ENCODE data around the gene FBXO45. TPM values are rescaled to one million over a fixed set of nuclear protein-coding genes. Genes with fewer than 3 reads are reported as not detected.
A peak's percentile ranks its signal among the peaks of the same experiment; 100 is the strongest.

FBXO45 gene
- total RNA-seq, 1 experiment from 2014 or later, result 16.0 TPM

- intact Hi-C loops (cut with micrococcal nuclease), result loop anchor here (1.0 kb wide), 1 partner anchor 54 kb away; no protein-coding TSS in a partner anchor
- BruUV-seq (replicated peaks), result TSS peak; percentile 65
- Mint-ChIP-seq H3K4me1 (ENCODE audit: insufficient read depth, unreplicated experiment) (peaks cover 8% of the 10 kb centered on the region), H3K27me3 (ENCODE audit: insufficient read depth, unreplicated experiment) (no peaks in the 10 kb centered on the region), H3K27ac (ENCODE audit: low read depth, unreplicated experiment) (peak overlapping the region; percentile 93), H3K9me3 (ENCODE audit: unreplicated experiment) (no peaks in the 10 kb centered on the region), H3K36me3 (ENCODE audit: insufficient read depth, unreplicated experiment) (no peaks in the 10 kb centered on the region), H3K4me3 (ENCODE audit: unreplicated experiment) (peak overlapping the region; percentile 94)
- ChIA-PET POLR2A (interaction anchor here (0.7 to 2.1 kb wide), 9 partner anchors 9 to 363 kb away, joined by 3 to 7 read pairs (median 5); partner anchors contain the start of genes FBXO45, SENP5 and WDR53), CTCF (interaction anchor here (1.0 to 1.5 kb wide), 3 partner anchors 45 to 53 kb away, joined by 3 to 8 read pairs (median 5); no protein-coding TSS in a partner anchor)
- TF ChIP-seq CTCF (IDR thresholded peaks at IDR 0.05; ENCODE audit: unreplicated experiment), result no peak
- no peak for DNase-seq (ENCODE audit: unreplicated experiment)
Measured at GRCh38 chr3:196631682-196632045, 63.2 kb downstream of the FBXO45 start.

- Mint-ChIP-seq H3K27me3 (ENCODE audit: insufficient read depth, unreplicated experiment) (no peaks in the 10 kb centered on the region), H3K9me3 (ENCODE audit: unreplicated experiment) (no peaks in the 10 kb centered on the region), H3K4me3 (ENCODE audit: unreplicated experiment) (peak overlapping the region; percentile 94), H3K4me1 (ENCODE audit: insufficient read depth, unreplicated experiment) (peaks cover 8% of the 10 kb centered on the region), H3K36me3 (ENCODE audit: insufficient read depth, unreplicated experiment) (no peaks in the 10 kb centered on the region), H3K27ac (ENCODE audit: low read depth, unreplicated experiment) (peak overlapping the region; percentile 93)
- intact Hi-C loops (cut with micrococcal nuclease), result loop anchor here (1.0 kb wide), 1 partner anchor 53 kb away; no protein-coding TSS in a partner anchor
- ChIA-PET POLR2A (interaction anchor here (0.7 to 2.1 kb wide), 9 partner anchors 9 to 363 kb away, joined by 3 to 7 read pairs (median 5); partner anchors contain the start of genes FBXO45, SENP5 and WDR53), CTCF (interaction anchor here (1.0 to 1.5 kb wide), 3 partner anchors 44 to 52 kb away, joined by 3 to 8 read pairs (median 5); no protein-coding TSS in a partner anchor)
- peak; percentile 23 for TF ChIP-seq CTCF (IDR thresholded peaks at IDR 0.05; ENCODE audit: unreplicated experiment)
- DNase-seq (ENCODE audit: unreplicated experiment), result peak; percentile 78
- no TSS peak for BruUV-seq (replicated peaks)
Measured at GRCh38 chr3:196632046-196632751, 63.7 kb downstream of the FBXO45 start.

GRCh38 chr3:196633555-196634151, 65.2 kb downstream of the FBXO45 start:
- Mint-ChIP-seq H3K4me3 (ENCODE audit: unreplicated experiment) (peak overlapping the region; percentile 36), H3K27ac (ENCODE audit: low read depth, unreplicated experiment) (no peak overlapping the region), H3K36me3 (ENCODE audit: insufficient read depth, unreplicated experiment) (no peaks in the 10 kb centered on the region), H3K4me1 (ENCODE audit: insufficient read depth, unreplicated experiment) (peaks cover 8% of the 10 kb centered on the region), H3K27me3 (ENCODE audit: insufficient read depth, unreplicated experiment) (no peaks in the 10 kb centered on the region), H3K9me3 (ENCODE audit: unreplicated experiment) (no peaks in the 10 kb centered on the region)
- BruUV-seq (replicated peaks), result no TSS peak
- intact Hi-C loops (cut with micrococcal nuclease), result no loop called here
- no peak for TF ChIP-seq CTCF (IDR thresholded peaks at IDR 0.05; ENCODE audit: unreplicated experiment)
- no peak for DNase-seq (ENCODE audit: unreplicated experiment)
- POLR2A ChIA-PET, result interaction anchor here (0.8 kb wide), 1 partner anchor 54 kb away, joined by 3 read pairs; no protein-coding TSS in a partner anchor
- CTCF ChIA-PET, result interaction anchor here (1.0 to 1.8 kb wide), 3 partner anchors 11 to 92 kb away, joined by 3 to 5 read pairs (median 4); no protein-coding TSS in a partner anchor

GRCh38 chr3:196634224-196634623, 65.8 kb downstream of the FBXO45 start:
- intact Hi-C loops (cut with micrococcal nuclease), result no loop called here
- ChIA-PET CTCF (interaction anchor here (1.0 to 1.8 kb wide), 2 partner anchors 25 to 92 kb away, joined by 3 to 5 read pairs; no protein-coding TSS in a partner anchor), POLR2A (no interaction called here)
- Mint-ChIP-seq H3K27me3 (ENCODE audit: insufficient read depth, unreplicated experiment) (no peaks in the 10 kb centered on the region), H3K4me3 (ENCODE audit: unreplicated experiment) (no peak overlapping the region), H3K4me1 (ENCODE audit: insufficient read depth, unreplicated experiment) (peaks cover 8% of the 10 kb centered on the region), H3K36me3 (ENCODE audit: insufficient read depth, unreplicated experiment) (no peaks in the 10 kb centered on the region), H3K27ac (ENCODE audit: low read depth, unreplicated experiment) (no peak overlapping the region), H3K9me3 (ENCODE audit: unreplicated experiment) (no peaks in the 10 kb centered on the region)
- no TSS peak for BruUV-seq (replicated peaks)
- no peak for TF ChIP-seq CTCF (IDR thresholded peaks at IDR 0.05; ENCODE audit: unreplicated experiment)
- DNase-seq (ENCODE audit: unreplicated experiment), result no peak
